DND-41 (cell line): ENCODE data around the gene TMEM231.

Experiments
- EZH2 ChIP-seq: IDR thresholded peaks from 3 replicates; pipeline ENCODE4 v1.6.1; 2012; ENCODE audit warnings: borderline replicate concordance, low read depth, mild to moderate bottlenecking, moderate library complexity, low read length, inconsistent platforms; ENCODE audit not compliant: severe bottlenecking
- TF ChIP-seq, protein P1 (sequence below): IDR thresholded peaks from 2 replicates; pipeline ENCODE4 v1.5.1; 2012; ENCODE audit warnings: borderline replicate concordance, low read length, moderate library complexity, mild to moderate bottlenecking; ENCODE audit not compliant: poor library complexity, severe bottlenecking; ENCODE audit errors: extremely low read depth

- TF ChIP-seq, protein P1, sequence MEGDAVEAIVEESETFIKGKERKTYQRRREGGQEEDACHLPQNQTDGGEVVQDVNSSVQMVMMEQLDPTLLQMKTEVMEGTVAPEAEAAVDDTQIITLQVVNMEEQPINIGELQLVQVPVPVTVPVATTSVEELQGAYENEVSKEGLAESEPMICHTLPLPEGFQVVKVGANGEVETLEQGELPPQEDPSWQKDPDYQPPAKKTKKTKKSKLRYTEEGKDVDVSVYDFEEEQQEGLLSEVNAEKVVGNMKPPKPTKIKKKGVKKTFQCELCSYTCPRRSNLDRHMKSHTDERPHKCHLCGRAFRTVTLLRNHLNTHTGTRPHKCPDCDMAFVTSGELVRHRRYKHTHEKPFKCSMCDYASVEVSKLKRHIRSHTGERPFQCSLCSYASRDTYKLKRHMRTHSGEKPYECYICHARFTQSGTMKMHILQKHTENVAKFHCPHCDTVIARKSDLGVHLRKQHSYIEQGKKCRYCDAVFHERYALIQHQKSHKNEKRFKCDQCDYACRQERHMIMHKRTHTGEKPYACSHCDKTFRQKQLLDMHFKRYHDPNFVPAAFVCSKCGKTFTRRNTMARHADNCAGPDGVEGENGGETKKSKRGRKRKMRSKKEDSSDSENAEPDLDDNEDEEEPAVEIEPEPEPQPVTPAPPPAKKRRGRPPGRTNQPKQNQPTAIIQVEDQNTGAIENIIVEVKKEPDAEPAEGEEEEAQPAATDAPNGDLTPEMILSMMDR = no peak
- no peak for TF ChIP-seq EZH2
Observed at GRCh38 chr16:75599452-75600277, 43.6 kb upstream of the TMEM231 start.
